Breast epithelium (tissue), 3 donors: ENCODE results near the gene PRICKLE2.

Experiments
- POLR2A ChIP-seq: fragments of 450-650 bp; IDR thresholded peaks from one replicate; pipeline ENCODE4 v1.6.1; 2016; ENCODE audit warnings: antibody characterized with exemption, mild to moderate bottlenecking, moderate library complexity
- POLR2AphosphoS5 ChIP-seq, 3 donors: sonication (generic); formaldehyde crosslinking; IDR thresholded peaks; one replicate each; pipeline ENCODE4 v1.6.1; 2017; ENCODE audit warnings: antibody characterized with exemption in 3 of 3
- TF ChIP-seq, protein P1 (sequence below), 3 donors: fragments of 450-650 bp; IDR thresholded peaks; one replicate each; pipeline ENCODE4 v1.5.1; 2016 to 2017; ENCODE audit warnings: antibody characterized with exemption in 3 of 3, mild to moderate bottlenecking in 3 of 3, moderate library complexity in 3 of 3

DNA sequence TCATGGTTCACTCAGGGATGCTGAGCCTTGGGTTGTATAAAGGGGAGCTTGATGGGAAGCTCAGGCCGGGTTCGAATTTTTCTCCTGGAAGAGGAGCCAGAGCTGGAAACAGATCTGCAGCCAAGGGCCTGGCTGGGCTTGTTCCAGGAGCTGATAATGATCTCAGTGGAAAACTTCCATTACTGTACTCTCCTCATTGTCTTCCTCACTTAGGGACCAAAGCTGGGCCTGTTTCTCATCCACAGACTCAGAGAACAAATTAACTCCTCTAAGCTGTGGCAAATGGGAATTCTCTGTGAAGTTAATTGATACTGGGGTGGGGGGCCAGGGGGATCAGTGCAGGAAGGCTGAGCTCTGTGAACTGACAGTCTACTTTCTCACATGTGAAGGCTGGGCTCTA is 92.0 kb downstream of the PRICKLE2 start:
- TF ChIP-seq, protein P1, sequence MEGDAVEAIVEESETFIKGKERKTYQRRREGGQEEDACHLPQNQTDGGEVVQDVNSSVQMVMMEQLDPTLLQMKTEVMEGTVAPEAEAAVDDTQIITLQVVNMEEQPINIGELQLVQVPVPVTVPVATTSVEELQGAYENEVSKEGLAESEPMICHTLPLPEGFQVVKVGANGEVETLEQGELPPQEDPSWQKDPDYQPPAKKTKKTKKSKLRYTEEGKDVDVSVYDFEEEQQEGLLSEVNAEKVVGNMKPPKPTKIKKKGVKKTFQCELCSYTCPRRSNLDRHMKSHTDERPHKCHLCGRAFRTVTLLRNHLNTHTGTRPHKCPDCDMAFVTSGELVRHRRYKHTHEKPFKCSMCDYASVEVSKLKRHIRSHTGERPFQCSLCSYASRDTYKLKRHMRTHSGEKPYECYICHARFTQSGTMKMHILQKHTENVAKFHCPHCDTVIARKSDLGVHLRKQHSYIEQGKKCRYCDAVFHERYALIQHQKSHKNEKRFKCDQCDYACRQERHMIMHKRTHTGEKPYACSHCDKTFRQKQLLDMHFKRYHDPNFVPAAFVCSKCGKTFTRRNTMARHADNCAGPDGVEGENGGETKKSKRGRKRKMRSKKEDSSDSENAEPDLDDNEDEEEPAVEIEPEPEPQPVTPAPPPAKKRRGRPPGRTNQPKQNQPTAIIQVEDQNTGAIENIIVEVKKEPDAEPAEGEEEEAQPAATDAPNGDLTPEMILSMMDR (IDR thresholded peaks at IDR 0.05) = no peak
- no peak for TF ChIP-seq POLR2AphosphoS5 (IDR thresholded peaks at IDR 0.05)
- TF ChIP-seq POLR2A = no peak
